Hindlimb muscle (tissue), 1 donor: Measurements from ENCODE around the gene LPCAT3. TPM values are rescaled to one million over a fixed set of nuclear protein-coding genes. Genes with fewer than 3 reads are reported as not detected.
A peak's percentile ranks its signal among the peaks of the same experiment; 100 is the strongest.
"Not testable (repeated sequence)": the region's sequence is repeated elsewhere in the genome, so short reads cannot be mapped to it uniquely, and the experiment has no call there.

Experiments
- DNase-seq: peaks from one replicate; pipeline ENCODE4 v3.0.0-alpha.2; 2013
- polyA plus RNA-seq: library from polyadenylated mRNA; unstranded; fragments of 120-200 nt; gene quantifications from one replicate; pipeline ENCODE4 v1.2.1, GENCODE V29; 2013; ENCODE audit not compliant: insufficient read length

LPCAT3 gene
- polyA plus RNA-seq, result 18.6 TPM

DNA sequence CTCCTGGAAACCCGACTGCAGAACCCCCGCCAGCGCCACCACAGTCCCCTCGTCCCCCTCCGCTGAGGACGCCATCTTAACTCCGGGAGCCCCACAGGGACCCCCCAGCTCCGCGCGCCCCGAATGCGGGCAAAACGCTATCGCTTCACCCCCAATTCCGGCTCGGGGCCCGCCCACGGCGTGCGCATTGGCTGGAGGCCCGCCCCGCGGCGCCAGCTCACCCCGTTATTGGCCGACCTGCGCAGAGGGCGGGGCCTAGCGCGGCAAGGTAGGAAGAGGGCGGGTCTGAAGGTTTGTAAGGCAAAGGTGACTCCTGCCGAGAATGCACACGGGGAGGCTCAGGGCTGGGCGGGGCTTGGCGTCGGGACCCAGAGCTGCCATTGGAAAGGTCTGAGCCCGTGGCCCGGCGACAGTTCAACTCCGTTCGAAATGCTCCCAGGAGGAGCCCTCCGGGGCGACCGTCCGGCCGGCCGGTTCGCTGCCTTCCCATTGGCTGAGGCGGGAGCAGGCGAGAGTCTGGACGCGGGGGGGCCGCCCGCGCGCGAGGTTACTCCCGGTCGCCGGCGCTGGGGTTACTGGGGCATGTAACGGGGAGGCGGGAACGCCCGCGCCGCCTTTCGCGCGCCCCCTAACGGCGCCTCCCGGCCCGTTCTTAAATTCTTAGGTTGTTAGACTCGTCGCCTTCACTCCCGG is at the start of gene LPCAT3:
Gene LPCAT3, minus strand, starts transcription at position 127 of the 693 bp plus-strand sequence. Its CDS starts 52 bp downstream, at position 75.
- DNase-seq, result peak; percentile 97

DNA sequence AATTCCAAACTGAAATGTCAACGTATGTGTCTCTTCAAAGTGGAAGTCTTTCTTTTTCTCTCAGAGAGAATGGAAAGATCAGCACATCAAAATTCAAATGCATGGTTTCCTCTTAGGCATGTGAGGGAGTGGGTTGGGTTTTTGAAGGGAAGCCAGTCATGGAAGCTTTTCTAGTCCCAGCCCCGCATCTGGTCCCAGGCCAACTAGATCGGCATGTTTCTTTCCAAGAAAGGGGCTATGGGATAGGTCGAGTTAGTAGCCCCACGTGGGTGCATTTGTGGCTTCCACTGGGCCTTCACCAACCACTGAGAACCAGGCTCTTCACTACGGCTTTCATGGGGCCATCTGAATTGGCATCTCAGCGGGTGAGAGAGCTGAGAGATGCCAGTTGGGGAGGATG is 48.8 kb upstream of the LPCAT3 start:
- no peak for DNase-seq

DNA sequence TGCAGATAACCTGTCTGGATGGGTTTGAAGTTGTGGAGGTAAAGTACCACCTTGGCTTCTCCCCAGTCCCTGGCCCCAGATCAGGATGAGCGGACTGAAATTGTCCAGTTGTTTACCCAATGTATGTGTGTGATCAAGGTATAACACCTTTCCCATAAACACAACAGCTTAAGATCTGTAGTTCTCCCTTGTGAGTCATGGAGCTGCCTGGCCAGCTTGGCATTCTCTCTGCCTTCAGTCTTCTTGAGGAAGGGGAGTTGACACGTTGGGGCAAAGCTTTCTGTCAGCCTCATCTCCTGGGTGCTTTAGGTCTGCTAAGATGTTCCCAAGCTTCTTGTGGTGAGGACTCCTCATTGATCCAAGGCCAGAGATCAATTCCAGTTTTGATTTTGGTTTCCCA is 48.3 kb upstream of the LPCAT3 start:
- no peak for DNase-seq

GRCh38 chr12:7065073-7065623 is 46.9 kb upstream of the LPCAT3 start:
- DNase-seq, result no peak

GRCh38 chr12:7064516-7064915 is 46.2 kb upstream of the LPCAT3 start:
- no peak for DNase-seq

GRCh38 chr12:7061596-7061995 is 43.3 kb upstream of the LPCAT3 start:
- DNase-seq, result no peak

DNA sequence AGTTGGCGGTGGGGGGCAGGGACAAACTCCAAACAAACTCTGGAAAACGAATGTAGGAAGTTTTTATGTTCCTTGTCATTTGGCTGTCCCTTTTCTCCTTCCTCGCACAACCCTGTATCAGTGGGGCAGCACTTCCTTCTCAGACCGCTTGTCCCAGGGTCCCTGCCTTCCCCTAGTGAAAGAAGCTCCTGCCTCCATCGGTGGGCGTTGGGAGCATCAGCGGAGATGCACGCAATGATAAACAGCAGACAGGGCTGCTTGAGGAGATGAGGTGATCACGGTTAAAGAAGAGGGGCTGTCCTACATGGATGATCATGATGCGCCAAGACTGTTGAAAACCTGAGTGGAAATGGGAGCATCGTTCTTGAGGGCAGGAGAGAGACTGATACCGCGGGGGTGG is 42.9 kb upstream of the LPCAT3 start:
- peak; percentile 10 for DNase-seq

DNA sequence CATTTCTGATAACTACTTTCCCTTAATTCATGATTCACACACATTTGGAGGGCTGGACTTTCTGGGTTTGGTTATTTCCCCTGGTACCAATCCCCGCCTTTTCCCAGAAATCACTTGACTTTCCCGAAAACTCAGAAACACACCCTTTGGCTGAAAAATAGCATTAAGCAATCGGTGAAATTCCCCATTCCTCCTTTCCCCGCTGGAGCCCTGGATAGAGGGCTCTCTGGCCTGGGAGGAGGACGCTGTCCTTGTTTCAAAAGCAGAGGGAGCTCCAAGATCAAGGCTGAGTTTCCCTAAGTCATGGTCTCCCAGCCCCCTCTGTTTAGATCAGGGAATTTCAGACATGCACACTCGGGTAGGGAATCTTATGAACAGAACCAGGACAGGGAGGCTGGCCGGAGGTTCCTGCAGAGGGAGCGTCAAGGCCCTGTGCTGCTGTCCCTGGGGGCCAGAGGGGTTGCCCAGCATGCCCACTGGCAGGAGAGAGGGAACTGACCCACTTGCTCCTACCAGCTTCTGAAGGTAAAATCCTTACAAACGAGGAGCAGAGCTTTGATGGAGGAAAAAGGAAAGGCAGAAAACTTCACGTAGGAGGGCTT is 42.2 kb upstream of the LPCAT3 start, which contains the start of gene C1S:
Gene C1S, plus strand, starts transcription at position 366 of the 602 bp plus-strand sequence. CDS start 1,195 bp downstream, outside the sequence.
- DNase-seq, result peak; percentile 90

DNA sequence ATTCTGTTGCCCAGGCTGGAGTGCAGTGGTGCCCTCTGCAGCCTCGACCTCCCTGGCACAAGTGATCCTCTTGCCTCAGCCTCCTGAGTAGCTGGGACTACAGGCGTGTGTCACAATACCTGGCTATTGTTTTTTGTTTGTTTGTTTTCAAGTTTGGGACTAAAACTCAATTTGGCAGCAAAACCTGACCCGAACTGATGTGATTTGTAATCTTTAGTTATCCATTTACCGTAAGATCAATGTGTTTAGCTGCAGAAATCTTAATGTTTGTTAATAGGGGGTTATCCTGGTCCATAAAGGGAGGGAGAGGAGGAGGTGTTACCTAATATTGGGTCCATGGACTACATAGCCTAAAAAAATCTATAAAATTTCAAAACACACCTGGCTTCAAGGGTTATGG is 41.5 kb upstream of the LPCAT3 start:
- no peak for DNase-seq

GRCh38 chr12:7058850-7059395 is 40.6 kb upstream of the LPCAT3 start:
- DNase-seq, result no peak

DNA sequence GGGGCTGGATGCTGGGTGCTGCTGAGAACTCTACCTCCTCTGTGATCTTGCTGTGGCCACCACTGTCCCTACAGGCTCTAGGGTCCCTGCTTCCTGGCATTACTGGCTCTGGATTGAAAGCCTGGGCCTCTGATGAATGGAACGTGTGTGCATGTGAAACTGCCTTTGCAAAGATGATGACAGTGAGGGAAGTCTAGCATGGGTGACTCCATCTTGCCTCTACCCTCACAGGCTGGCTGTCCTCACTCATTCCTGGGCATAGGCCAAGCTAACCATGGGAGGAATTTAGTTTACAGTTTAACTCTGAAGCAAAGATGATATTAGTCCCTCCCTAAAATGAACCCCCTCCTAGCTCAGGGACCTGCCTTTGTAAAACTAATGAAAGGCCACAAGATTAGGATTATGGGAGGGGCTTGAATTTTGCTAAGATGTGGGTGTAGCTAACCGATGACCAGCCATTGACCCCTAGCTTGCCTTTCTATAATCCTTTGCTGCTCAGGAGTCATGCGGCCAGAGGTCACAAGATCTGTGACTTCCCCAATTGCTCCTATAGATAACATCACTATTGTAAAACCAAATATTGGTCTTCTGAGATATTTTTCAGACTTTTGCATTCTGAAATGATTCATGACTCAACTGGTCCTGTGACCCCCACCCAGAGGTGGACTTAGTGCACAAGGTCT is 40.0 kb upstream of the LPCAT3 start:
- DNase-seq, result no peak

DNA sequence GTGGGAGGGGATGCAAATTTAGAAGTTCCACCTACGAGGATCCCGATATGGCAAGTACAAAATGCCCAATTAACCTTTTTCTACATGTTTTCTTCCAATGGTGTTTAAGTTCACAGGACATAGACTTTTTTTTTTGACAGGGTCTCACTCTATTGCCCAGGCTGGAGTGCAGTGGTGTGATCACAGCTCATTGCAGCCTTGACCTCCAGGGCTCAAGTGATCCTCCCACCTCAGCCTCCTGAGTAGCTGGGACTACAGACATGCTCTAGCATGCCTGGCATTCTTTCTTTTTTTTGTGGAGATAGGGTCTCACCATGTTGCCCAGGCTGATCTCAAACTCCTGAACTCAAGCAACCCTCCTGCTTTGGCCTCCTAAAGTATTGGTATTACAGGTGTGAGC is 37.5 kb upstream of the LPCAT3 start:
- not testable (repeated sequence) for DNase-seq

GRCh38 chr12:7054925-7055324 is 36.6 kb upstream of the LPCAT3 start:
- no peak for DNase-seq

DNA sequence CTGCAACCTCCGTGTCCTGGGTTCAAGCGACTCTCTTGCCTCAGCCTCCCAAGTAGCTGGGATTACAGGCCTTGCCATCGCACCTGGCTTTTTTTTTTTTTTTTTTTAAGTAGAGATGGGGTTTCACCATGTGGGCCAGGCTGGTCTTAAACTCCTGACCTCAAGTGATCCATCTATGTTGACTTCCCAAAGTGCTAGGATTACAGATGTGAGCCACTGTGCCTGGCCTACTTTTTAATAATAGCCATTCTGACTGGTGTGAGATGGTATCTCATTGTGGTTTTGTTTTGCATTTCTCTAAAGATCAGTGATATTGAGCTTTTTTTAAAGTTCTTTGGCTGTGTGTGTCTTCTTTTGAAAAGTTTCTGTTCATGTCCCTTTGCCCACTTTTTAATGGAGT is 31.7 kb upstream of the LPCAT3 start:
- DNase-seq, result not testable (repeated sequence)

DNA sequence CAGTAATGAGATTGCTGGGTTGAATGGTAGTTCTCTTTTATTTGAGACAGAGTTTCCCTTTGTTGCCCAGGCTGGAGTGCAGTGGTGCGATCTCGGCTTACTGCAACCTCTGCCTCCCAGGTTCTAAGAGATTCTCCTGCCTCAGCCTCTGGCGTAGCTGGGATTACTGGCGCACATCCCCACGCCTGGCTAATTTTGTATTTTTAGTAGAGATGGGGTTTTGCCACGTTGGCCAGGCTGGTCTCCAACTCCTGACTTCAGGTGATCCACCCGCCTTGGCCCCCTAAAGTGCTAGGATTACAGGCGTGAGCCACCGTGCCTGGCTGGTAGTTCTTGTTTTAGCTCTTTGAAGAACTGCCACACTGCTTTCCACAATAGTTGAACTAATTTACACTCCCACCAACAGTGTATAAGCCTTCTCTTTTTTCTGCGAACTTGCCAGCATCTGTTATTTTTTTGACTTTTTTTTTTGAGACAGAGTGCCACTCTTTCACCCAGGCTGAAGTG is 31.2 kb upstream of the LPCAT3 start:
- not testable (repeated sequence) for DNase-seq

DNA sequence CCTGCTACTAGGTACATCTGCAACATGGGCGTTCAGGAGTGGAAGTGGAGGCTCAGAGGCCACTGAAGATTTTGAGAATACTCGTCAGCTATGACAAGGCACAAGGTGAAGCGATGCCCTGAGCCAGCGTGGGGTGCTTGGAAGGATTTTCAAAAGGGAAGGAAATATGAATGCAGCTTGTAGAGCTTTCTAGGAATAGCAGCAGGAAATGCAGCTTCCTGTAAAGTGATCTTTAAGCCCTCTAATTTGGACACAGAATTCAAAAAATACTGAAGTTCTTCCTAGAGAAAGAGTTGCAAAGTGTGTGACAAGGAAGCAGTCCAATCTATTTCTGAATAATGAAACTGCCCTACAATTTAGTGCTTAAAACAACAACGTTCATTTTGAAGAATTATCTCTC is 29.0 kb upstream of the LPCAT3 start:
- DNase-seq, result no peak

DNA sequence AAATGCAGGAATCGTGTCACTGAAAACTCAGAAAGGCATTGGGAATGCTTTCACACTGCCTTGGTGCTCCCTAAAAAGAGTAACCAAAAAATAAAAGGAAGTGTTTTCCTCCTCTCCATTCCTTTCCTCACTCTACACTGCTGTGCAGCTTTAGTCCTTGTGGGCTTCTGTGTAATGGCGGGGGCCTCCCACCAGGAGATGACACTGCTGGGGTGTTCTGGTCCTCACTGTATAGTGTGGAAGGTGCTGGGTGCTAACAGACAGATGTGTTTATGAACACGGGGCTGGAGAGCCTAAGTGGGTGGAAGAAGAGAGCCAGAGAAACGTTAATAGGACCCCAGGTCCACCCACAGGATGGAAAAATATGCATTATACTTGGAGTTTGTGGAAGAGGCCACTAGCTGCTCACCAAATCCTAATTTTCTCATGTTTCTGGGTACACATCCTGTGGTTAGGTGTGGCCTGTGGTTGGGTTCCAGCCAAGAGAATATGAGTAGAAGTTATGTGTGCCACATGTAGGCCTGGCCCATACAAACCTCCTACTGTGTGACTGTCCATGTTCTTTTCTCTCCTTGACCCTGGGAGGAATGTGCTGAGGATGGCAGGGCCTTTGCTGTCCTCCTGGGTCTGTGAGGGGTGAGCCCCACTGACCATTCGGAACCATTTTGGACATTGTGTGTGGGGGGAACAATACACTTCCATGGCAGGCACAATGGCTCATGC is 28.3 kb upstream of the LPCAT3 start:
- DNase-seq, result no peak

GRCh38 chr12:7045913-7046312 is 27.6 kb upstream of the LPCAT3 start:
- no peak for DNase-seq

DNA sequence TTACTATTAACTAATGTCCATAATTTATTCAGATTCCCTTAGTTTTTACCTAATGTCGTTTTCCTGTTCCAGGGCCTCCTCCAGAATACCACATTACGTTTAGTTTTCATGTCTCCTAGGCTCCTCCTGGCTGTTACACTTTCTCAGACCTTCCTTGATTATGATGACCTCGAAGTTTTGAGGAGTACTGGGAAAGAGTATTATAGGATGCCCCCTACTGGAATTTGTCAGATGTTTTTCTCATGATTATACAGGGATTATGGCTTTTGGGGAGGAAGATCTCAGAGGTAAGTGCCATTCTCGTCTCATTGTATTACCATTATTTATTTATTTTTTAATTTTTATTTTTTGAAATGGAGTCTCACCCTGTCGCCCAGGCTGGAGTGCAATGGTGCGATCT is 24.6 kb upstream of the LPCAT3 start:
- DNase-seq, result no peak

- DNase-seq, result no peak
These were observed 21.1 kb upstream of the LPCAT3 start for GRCh38 chr12:7039403-7039802.

GRCh38 chr12:7038591-7038990 is 20.3 kb upstream of the LPCAT3 start:
- no peak for DNase-seq

GRCh38 chr12:7037411-7037810 is 19.1 kb upstream of the LPCAT3 start:
- not testable (repeated sequence) for DNase-seq
